HL-60/S4 treated with phorbol 12-myristate 13-acetate at 8.2 ng/mL for 4 days and 3 days (cell line): ENCODE results near the gene RALGAPA2.

ENCODE experiments used
- in situ Hi-C: fragments of 300-500 bp; cut with MboI; formaldehyde crosslinking; loops from 2 replicates; pipeline ENCODE4 v1.15.0; 2022; ENCODE audit warnings: low sequenced_read_pairs

Gene RALGAPA2

DNA sequence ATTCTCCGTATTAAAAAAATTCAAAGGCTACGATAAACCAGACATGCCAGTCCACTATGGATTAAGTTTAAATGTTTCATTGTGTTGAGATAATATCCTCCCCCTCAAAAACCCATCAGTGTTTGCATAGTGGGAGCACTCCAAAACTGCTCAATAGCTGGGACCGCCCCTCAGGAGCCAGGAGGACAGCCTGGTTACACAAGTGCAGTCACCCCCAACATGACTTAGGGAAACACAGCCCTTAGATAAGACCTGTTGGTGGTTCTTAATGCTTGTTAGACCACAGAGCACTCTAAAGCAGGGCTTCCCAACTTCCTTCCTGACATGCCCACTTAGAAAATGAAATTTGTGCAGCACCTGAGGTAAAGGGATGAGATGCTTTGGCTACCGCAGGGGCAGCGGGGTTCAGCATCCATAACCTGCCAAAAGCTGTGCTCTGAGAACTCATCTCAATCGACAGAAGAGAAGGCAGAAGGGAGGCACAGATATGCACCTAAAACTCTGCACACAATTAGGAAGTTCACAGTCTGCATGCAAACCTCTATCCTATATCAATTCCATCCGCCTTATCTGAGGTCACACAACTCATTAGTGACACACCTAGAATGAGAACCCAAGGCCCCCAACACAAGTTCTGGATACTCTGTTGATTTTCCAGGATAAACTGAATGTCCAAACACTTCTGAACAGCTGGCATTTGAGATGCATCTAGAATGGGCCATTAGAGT lies 74.3 kb downstream of the RALGAPA2 start:
- in situ Hi-C loops, result loop anchor here (25.0 kb wide), 1 partner anchor 874 kb away; the partner anchor contains the start of gene NKX2-2

- in situ Hi-C loops, result loop anchor here (25.0 kb wide), 1 partner anchor 877 kb away; the partner anchor contains the start of gene NKX2-2
Measured at GRCh38 chr20:20635006-20635405, 77.4 kb downstream of the RALGAPA2 start.

DNA sequence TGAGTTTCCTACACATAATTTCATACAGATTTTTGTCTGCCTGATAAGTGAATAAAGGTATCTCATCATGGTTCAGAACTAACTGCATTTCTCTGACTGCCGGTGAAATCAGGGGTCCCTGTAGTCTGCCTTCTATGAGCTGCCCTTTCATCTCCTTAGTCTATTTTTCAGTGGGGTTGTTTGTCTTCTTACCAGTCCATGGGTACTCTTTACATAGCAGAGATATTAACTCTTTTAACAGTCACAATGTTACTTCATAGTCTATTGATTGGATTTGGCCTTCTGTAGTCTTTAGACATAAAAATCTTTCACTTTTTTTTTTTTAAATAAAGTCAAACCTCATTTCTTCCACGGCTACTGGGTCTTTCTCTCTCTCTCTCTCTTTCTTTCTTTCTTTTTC lies 79.8 kb downstream of the RALGAPA2 start:
- in situ Hi-C loops, result loop anchor here (25.0 kb wide), 1 partner anchor 880 kb away; the partner anchor contains the start of gene NKX2-2

DNA sequence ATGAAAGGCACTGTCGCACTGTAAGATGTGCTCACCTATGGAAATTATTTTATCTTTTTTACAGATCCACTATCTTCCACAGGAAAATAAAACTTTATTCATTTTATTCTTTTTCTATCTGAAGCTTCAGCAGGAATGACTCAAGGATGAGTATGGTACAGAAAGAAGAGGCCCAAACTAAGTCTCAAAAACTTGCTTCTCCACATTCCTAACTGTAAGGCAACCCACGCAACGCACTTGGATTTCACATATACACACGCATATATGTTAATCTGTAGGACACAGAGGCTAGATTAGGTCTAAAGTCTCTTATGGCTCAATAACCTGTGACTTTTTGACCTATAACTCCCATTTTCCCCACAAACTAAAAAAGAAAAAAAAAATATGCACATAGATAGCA lies 81.9 kb downstream of the RALGAPA2 start:
- in situ Hi-C loops, result loop anchor here (25.0 kb wide), 1 partner anchor 882 kb away; the partner anchor contains the start of gene NKX2-2

GRCh38 chr20:20629556-20630188 lies 82.8 kb downstream of the RALGAPA2 start:
- in situ Hi-C loops, result loop anchor here (25.0 kb wide), 1 partner anchor 883 kb away; the partner anchor contains the start of gene NKX2-2

GRCh38 chr20:20628314-20628713 lies 84.1 kb downstream of the RALGAPA2 start:
- in situ Hi-C loops, result loop anchor here (25.0 kb wide), 1 partner anchor 884 kb away; the partner anchor contains the start of gene NKX2-2

- in situ Hi-C loops, result loop anchor here (25.0 kb wide), 1 partner anchor 885 kb away; the partner anchor contains the start of gene NKX2-2
Measured at GRCh38 chr20:20627471-20627870, 85.0 kb downstream of the RALGAPA2 start.

DNA sequence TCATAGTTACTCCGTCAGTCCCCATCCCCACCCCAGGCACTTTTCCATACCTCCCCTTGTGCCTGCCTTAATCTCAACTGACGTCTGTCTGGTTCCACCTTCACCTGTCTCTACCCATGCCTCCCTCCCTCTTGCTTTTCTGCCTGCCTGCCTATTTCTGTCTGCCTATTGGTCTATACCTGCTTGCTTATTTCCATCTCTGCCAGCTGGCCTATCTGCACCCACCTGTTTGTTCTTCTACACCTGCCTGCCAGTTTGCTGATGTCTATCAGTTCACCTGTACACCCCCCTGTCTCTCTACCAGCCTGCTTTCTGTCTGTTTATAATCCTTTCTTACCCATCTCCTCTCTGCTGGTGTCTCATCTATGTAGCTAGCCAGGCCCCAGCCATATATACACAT lies 87.5 kb downstream of the RALGAPA2 start:
- in situ Hi-C loops, result loop anchor here (25.0 kb wide), 1 partner anchor 887 kb away; the partner anchor contains the start of gene NKX2-2

- in situ Hi-C loops, result no loop called here
Measured at GRCh38 chr20:20621195-20621594, 91.2 kb downstream of the RALGAPA2 start.

GRCh38 chr20:20614391-20614790 lies 98.1 kb downstream of the RALGAPA2 start:
- in situ Hi-C loops, result no loop called here

GRCh38 chr20:20612251-20612650 lies 100.2 kb downstream of the RALGAPA2 start:
- in situ Hi-C loops, result no loop called here

- in situ Hi-C loops, result no loop called here
Measured at GRCh38 chr20:20611167-20611566, 101.3 kb downstream of the RALGAPA2 start.

GRCh38 chr20:20609522-20609921 lies 102.9 kb downstream of the RALGAPA2 start:
- in situ Hi-C loops, result no loop called here

DNA sequence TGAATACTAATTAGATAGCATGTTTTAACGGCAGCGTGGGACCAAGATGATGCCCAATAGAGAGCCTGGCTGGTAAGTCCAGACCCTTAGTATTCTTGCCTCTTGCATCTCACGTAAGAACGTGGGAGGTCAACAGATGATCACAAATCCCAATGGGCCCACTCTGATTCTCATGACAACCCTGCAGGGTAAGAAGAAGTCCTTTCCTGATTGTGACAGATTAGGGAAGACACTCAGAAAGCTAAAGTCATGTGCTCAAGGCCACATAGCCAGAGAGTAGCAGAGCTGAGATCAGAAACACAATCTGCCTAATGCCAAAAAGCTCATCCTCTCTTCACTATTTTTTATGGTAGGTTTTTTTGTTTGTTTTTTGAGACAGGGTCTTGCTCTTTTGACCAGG lies 103.8 kb downstream of the RALGAPA2 start:
- in situ Hi-C loops, result no loop called here

DNA sequence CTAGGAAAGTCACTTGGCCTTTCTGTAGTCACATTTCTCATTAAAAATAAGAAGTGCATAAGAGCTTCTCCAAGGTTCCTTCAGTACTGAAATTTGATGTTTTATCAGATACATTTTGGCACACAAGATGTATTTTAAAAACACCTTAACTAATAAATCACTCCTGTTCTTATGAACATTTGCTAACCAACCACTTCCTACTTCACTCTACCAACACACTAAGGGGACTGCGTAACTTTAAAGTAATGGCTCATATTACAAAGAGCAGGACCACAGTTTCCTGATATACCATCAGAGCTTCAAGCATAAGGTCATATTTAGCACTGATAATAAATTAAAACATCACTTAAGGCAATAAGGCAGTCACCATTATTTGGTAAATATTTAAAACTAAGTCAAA lies 104.4 kb downstream of the RALGAPA2 start:
- in situ Hi-C loops, result no loop called here

DNA sequence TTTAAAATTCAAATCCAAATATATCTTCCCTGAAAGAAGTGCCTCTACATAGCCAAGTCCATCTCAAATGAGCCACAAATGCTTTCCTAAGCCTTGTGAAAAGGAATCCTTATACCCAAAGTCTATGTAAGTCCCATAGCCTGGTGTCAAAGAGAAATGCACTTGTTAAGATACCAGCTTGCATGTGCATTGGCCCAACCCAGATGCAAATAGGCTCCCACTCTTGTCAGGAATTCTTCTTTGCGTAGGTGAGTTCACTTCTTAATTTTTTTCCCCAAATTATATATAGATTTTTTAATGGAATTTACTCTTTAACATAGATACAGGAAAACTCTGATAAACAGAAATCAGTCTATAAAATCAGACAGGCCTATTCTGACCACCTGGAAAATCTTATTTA lies 105.6 kb downstream of the RALGAPA2 start:
- in situ Hi-C loops, result no loop called here

- in situ Hi-C loops, result no loop called here
Measured at GRCh38 chr20:20606050-20606449, 106.4 kb downstream of the RALGAPA2 start.

DNA sequence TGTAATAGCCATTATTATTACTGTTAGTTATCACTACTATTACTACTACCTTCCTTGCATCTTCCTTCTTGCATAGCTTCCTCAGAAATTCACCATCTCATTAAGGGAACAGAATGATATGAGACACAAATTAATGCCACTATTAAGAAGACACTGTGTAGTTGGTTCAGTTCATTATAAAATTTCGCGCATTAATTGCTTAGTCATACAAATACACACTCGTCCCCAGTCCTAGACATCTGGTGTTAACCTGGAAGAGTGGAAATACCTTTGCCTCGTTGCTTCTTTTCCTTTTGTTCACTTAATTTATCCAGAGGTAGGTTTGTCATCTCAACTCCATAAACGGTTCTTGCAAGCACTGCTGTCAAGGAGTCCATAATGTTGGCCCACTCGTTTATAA lies 107.5 kb downstream of the RALGAPA2 start:
- in situ Hi-C loops, result no loop called here

GRCh38 chr20:20604357-20604756 lies 108.1 kb downstream of the RALGAPA2 start:
- in situ Hi-C loops, result no loop called here

DNA sequence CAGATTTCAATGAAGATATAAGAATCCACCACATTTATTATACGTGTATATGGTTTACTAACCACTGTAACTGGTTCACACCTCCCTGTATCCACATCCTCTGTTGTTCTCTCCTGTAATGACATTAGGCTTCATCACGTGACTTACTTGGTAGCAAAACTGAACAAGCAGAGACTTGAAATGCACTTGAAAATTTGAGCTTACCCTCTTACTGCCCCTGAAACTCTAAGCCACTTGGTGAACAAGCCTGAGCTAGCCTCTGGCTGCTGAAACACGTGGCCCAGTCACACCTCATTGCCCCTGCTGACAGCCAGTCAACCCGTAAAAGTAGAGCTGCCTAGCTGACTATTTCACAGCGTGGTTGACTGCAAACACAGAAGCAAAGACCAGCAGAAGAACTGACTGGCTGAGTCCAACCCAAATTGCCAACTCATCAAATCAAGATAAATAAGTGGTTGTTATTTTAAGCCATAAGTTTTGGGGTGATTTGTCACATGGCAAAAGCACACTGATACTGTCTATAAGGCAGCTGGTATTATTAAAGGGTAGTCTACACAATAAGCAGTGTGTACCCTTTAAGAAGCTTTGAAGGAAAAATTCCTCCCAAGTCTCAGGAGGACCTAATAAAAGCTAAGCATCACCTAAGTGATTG lies 109.0 kb downstream of the RALGAPA2 start:
- in situ Hi-C loops, result no loop called here

GRCh38 chr20:20597966-20598365 lies 114.5 kb downstream of the RALGAPA2 start:
- in situ Hi-C loops, result no loop called here
